SK-N-SH (cell line): ENCODE measurements around the gene E4F1. TPM values are rescaled to one million over a fixed set of nuclear protein-coding genes. Genes with fewer than 3 reads are reported as not detected.

ENCODE experiments used
- CTCF ChIA-PET: fragments of 300-600, 350-600 bp; formaldehyde crosslinking; extraction: SDS; loops from one replicate; lab custom pipeline; 2021; lab: Yijun Ruan, JAX
- POLR2A ChIA-PET: fragments of 350-600 bp; sonication (Branson Sonifier 250); formaldehyde crosslinking; extraction: SDS; loops from one replicate; lab custom pipeline; 2020; ENCODE audit warnings: antibody characterized with exemption, inconsistent platforms; lab: Yijun Ruan, JAX
- DNase-seq: peaks from one replicate; pipeline ENCODE4 v3.0.0; 2012
- H2AFZ ChIP-seq: fragments of 200-600 bp; sonication (generic); 2 replicates; pipeline ENCODE4 v1.8.1; 2016; ENCODE audit warnings: antibody characterized with exemption, mild to moderate bottlenecking, low read depth
- H3F3A ChIP-seq: fragments of 200-600 bp; sonication (generic); replicated peaks from 2 replicates; pipeline ENCODE3; 2016; ENCODE audit warnings: antibody characterized with exemption, mild to moderate bottlenecking; ENCODE audit not compliant: insufficient read depth
- H3K27ac ChIP-seq, 2 experiments: fragments of 200-500 bp in 1 of 2; fragments of 200-600 bp in 1 of 2; sonication (Bioruptor generic) in 1 of 2; sonication (generic), shearing (Covaris generic) in 1 of 2; 2 replicates each; pipeline versions ENCODE4 v1.5.1 to v1.6.1; 2014 to 2016; ENCODE audit warnings: low read depth in 2 of 2, inconsistent platforms in 1 of 2, low read length in 1 of 2, mild to moderate bottlenecking in 1 of 2, mixed read lengths in 1 of 2
- H3K27me3 ChIP-seq: fragments of 200-600 bp; sonication (generic), shearing (Covaris generic); 2 replicates; pipeline ENCODE4 v1.6.1; 2016; ENCODE audit warnings: mixed run types; ENCODE audit not compliant: insufficient read depth
- H3K36me3 ChIP-seq, 2 experiments: fragments of 200-500 bp in 1 of 2; fragments of 200-600 bp in 1 of 2; sonication (Bioruptor generic) in 1 of 2; sonication (generic) in 1 of 2; replicated peaks in 1 of 2; 2 replicates each; pipeline versions ENCODE3 to v1.5.1; 2014 to 2016; ENCODE audit warnings: low read length in 1 of 2, mild to moderate bottlenecking in 1 of 2; ENCODE audit not compliant: insufficient read depth in 2 of 2, control insufficient read depth in 1 of 2
- H3K4me1 ChIP-seq, 2 experiments: fragments of 200-500 bp in 1 of 2; fragments of 200-600 bp in 1 of 2; sonication (Bioruptor generic) in 1 of 2; sonication (generic), shearing (Covaris generic) in 1 of 2; 2 replicates each; pipeline versions ENCODE4 v1.5.1 to v1.6.1; 2014 to 2016; ENCODE audit warnings: low read depth in 1 of 2, low read length in 1 of 2, mixed run types in 1 of 2; ENCODE audit not compliant: insufficient read depth in 2 of 2, control insufficient read depth in 1 of 2
- H3K4me2 ChIP-seq: fragments of 200-600 bp; sonication (generic), shearing (Covaris generic); 2 replicates; pipeline ENCODE4 v1.6.1; 2017; ENCODE audit warnings: mixed run types
- H3K4me3 ChIP-seq, 2 experiments: fragments of 200-500 bp in 1 of 2; fragments of 200-600 bp in 1 of 2; sonication (Bioruptor generic) in 1 of 2; sonication (generic), shearing (Covaris generic) in 1 of 2; 2 replicates each; pipeline versions ENCODE4 v1.5.1 to v1.8.1; 2014 to 2016; ENCODE audit warnings: low read depth in 2 of 2, inconsistent platforms in 1 of 2, low read length in 1 of 2, mild to moderate bottlenecking in 1 of 2, mixed read lengths in 1 of 2, moderate library complexity in 1 of 2
- H3K79me2 ChIP-seq: fragments of 200-600 bp; sonication (generic); 2 replicates; pipeline ENCODE4 v1.8.1; 2017; ENCODE audit warnings: mild to moderate bottlenecking; ENCODE audit not compliant: insufficient read depth
- H3K9ac ChIP-seq: fragments of 200-600 bp; sonication (generic); 2 replicates; pipeline ENCODE4 v1.6.1; 2017; ENCODE audit warnings: mixed run types
- H3K9me2 ChIP-seq: fragments of 200-600 bp; sonication (generic); 2 replicates; pipeline ENCODE4 v1.6.1; 2017; ENCODE audit warnings: mixed run types
- H3K9me3 ChIP-seq: fragments of 200-600 bp; sonication (generic); 2 replicates; pipeline ENCODE4 v1.6.1; 2017; ENCODE audit warnings: mixed run types, mild to moderate bottlenecking, moderate library complexity
- H4K20me1 ChIP-seq: fragments of 200-600 bp; sonication (generic); 2 replicates; pipeline ENCODE4 v1.6.1; 2017; ENCODE audit warnings: mild to moderate bottlenecking, mixed run types; ENCODE audit not compliant: insufficient read depth
- ELF1 ChIP-seq: IDR thresholded peaks from 2 replicates; pipeline ENCODE4 v1.4.0; 2012
- EP300 ChIP-seq, 2 experiments: IDR thresholded peaks; 2 replicates each; pipeline versions ENCODE4 v1.4.0 to v1.6.1; 2012; ENCODE audit warnings: borderline replicate concordance in 1 of 2, low read depth in 1 of 2, low read length in 1 of 2
- FOSL2 ChIP-seq: IDR thresholded peaks from 2 replicates; pipeline ENCODE4 v1.4.0; 2012; ENCODE audit warnings: low read depth, mild to moderate bottlenecking, moderate library complexity, borderline replicate concordance
- FOXM1 ChIP-seq: IDR thresholded peaks from 2 replicates; pipeline ENCODE4 v1.4.0; 2012; ENCODE audit warnings: low read depth, mild to moderate bottlenecking
- GABPA ChIP-seq: IDR thresholded peaks from 2 replicates; pipeline ENCODE4 v1.4.0; 2012; ENCODE audit warnings: low read depth, mild to moderate bottlenecking
- JUND ChIP-seq: IDR thresholded peaks from 2 replicates; pipeline ENCODE4 v1.4.0; 2012
- MAX ChIP-seq: IDR thresholded peaks from 2 replicates; pipeline ENCODE4 v1.4.0; 2012; ENCODE audit warnings: low read depth
- MEF2A ChIP-seq: IDR thresholded peaks from 2 replicates; pipeline ENCODE4 v1.4.0; 2012; ENCODE audit warnings: low read depth, borderline replicate concordance
- MXI1 ChIP-seq: IDR thresholded peaks from 2 replicates; pipeline ENCODE4 v1.6.1; 2012; ENCODE audit warnings: mild to moderate bottlenecking, low read depth, low read length, improper control_type of control experiment
- NFIC ChIP-seq: IDR thresholded peaks from 2 replicates; pipeline ENCODE4 v1.4.0; 2012; ENCODE audit warnings: borderline replicate concordance
- NRF1 ChIP-seq: IDR thresholded peaks from 2 replicates; pipeline ENCODE4 v1.6.1; 2012; ENCODE audit warnings: low read depth, mild to moderate bottlenecking, low read length
- POLR2AphosphoS5 ChIP-seq: IDR thresholded peaks from 2 replicates; pipeline ENCODE4 v1.6.1; 2012; ENCODE audit warnings: low read depth, low read length
- RAD21 ChIP-seq: IDR thresholded peaks from 2 replicates; pipeline ENCODE4 v1.6.1; 2012; ENCODE audit warnings: mild to moderate bottlenecking, low read length
- REST ChIP-seq: IDR thresholded peaks from 2 replicates; pipeline ENCODE4 v1.6.1; 2012; ENCODE audit warnings: mild to moderate bottlenecking, low read depth, low read length, moderate library complexity
- SIN3A ChIP-seq: IDR thresholded peaks from 2 replicates; pipeline ENCODE4 v1.6.1; 2012; ENCODE audit warnings: low read depth, mild to moderate bottlenecking, low read length, moderate library complexity, borderline replicate concordance
- SMC3 ChIP-seq: IDR thresholded peaks from 2 replicates; pipeline ENCODE4 v1.6.1; 2012; ENCODE audit warnings: low read depth, low read length, improper control_type of control experiment
- USF1 ChIP-seq: IDR thresholded peaks from 2 replicates; pipeline ENCODE4 v1.4.0; 2012; ENCODE audit warnings: low read depth, borderline replicate concordance
- USF2 ChIP-seq: fragments of 150-350 bp; IDR thresholded peaks from 2 replicates; pipeline ENCODE4 v1.6.1; 2017; ENCODE audit warnings: antibody characterized with exemption, low read length, low read depth, borderline replicate concordance
- ZBTB33 ChIP-seq: IDR thresholded peaks from 2 replicates; pipeline ENCODE4 v1.4.0; 2012; ENCODE audit warnings: low read depth, borderline replicate concordance
- WGBS: methylation state at CpG from one replicate; pipeline ENCODE4 v1.1.6; 2017; ENCODE audit warnings: low lambda C conversion rate; 5-methylcytosine and 5-hydroxymethylcytosine counted together
- polyA plus RNA-seq, 3 experiments: library from polyadenylated mRNA; depleted of rRNA; stranded (reverse); fragments of >200 nt; gene quantifications; 2 replicates each; pipeline ENCODE4 v1.2.3, GENCODE V29; 2012

E4F1 gene
- polyA plus RNA-seq, 1 of the 3 experiments (the other 2 are of a cell fraction), result 33.0 TPM

- H3K9me2 ChIP-seq, result no peaks in the 10 kb centered on the region
- 93% methylated on average over 39 of the region's 65 CpGs for WGBS
- no peak overlapping the region for H3K27ac ChIP-seq
- no peaks in the 10 kb centered on the region for H3K27me3 ChIP-seq
- CTCF ChIA-PET, result no interaction called here
- no peaks in the 10 kb centered on the region for H3K79me2 ChIP-seq
- peak; percentile 38 for DNase-seq
- H3K4me2 ChIP-seq, result no peak overlapping the region
- no peaks in the 10 kb centered on the region for H4K20me1 ChIP-seq
- peaks cover 5 to 39% of the 10 kb centered on the region in 2 experiments for H3K36me3 ChIP-seq
- no peak overlapping the region for H2AFZ ChIP-seq
- no peak overlapping the region for H3K4me3 ChIP-seq
- no peak overlapping the region for H3K9ac ChIP-seq
- H3F3A ChIP-seq, result peaks cover 10% of the 10 kb centered on the region
- H3K4me1 ChIP-seq, result peaks cover 0 to 3% of the 10 kb centered on the region in 2 experiments; a peak in 1 of 4 replicates
- no peak for TF ChIP-seq FOXM1
- TF ChIP-seq MEF2A, result no peak
- TF ChIP-seq USF2, result no peak
- TF ChIP-seq SMC3, result no peak
- TF ChIP-seq FOSL2, result no peak
- TF ChIP-seq SIN3A, result no peak
- no peak for TF ChIP-seq POLR2AphosphoS5
- TF ChIP-seq NFIC, result no peak
- no peak for TF ChIP-seq GABPA
- no peak for TF ChIP-seq ZBTB33
- no peak for TF ChIP-seq ELF1
- no peak for TF ChIP-seq EP300 (IDR thresholded peaks at IDR 0.05; ENCODE audit: borderline replicate concordance in 1 of 2, low read depth in 1 of 2, low read length in 1 of 2)
- no peak for TF ChIP-seq REST
- TF ChIP-seq MXI1, result no peak
- no peak for TF ChIP-seq USF1
- no peak for TF ChIP-seq MAX
- no peak for TF ChIP-seq JUND
- TF ChIP-seq NRF1, result no peak
- no peak for TF ChIP-seq RAD21
- POLR2A ChIA-PET, result interaction anchor here (1.9 kb wide), 1 partner anchor 14 kb away, joined by 5 read pairs; the partner anchor contains the start of gene ECI1
- no peaks in the 10 kb centered on the region for H3K9me3 ChIP-seq
These were observed 14.2 kb downstream of the E4F1 start for GRCh38 chr16:2237493-2238149.
